Activated naive CD4-positive, alpha-beta T cell treated with anti-CD3 and anti-CD28 coated beads, Interleukin-2, amount 50 U/mL, for 24 hours (primary cell): Measurements from ENCODE around the gene SERF1B.
"Not testable (repeated sequence)": the region's sequence is repeated elsewhere in the genome, so short reads cannot be mapped to it uniquely, and the experiment has no call there.

Experiments used
- H3K27ac Mint-ChIP-seq: one replicate; pipeline ENCODE4 v1.8.0; 2021; ENCODE audit warnings: mild to moderate bottlenecking, mixed read lengths
- H3K27me3 Mint-ChIP-seq: one replicate; pipeline ENCODE4 v1.8.0; 2021; ENCODE audit warnings: mixed read lengths
- H3K36me3 Mint-ChIP-seq: one replicate; pipeline ENCODE4 v1.8.0; 2021; ENCODE audit warnings: mixed read lengths
- H3K4me1 Mint-ChIP-seq: one replicate; pipeline ENCODE4 v1.8.0; 2021; ENCODE audit warnings: mixed read lengths
- H3K4me3 Mint-ChIP-seq: one replicate; pipeline ENCODE4 v1.8.0; 2021; ENCODE audit warnings: mild to moderate bottlenecking, mixed read lengths
- H3K9me3 Mint-ChIP-seq: one replicate; pipeline ENCODE4 v1.8.0; 2021; ENCODE audit warnings: mixed read lengths

Gene SERF1B

DNA sequence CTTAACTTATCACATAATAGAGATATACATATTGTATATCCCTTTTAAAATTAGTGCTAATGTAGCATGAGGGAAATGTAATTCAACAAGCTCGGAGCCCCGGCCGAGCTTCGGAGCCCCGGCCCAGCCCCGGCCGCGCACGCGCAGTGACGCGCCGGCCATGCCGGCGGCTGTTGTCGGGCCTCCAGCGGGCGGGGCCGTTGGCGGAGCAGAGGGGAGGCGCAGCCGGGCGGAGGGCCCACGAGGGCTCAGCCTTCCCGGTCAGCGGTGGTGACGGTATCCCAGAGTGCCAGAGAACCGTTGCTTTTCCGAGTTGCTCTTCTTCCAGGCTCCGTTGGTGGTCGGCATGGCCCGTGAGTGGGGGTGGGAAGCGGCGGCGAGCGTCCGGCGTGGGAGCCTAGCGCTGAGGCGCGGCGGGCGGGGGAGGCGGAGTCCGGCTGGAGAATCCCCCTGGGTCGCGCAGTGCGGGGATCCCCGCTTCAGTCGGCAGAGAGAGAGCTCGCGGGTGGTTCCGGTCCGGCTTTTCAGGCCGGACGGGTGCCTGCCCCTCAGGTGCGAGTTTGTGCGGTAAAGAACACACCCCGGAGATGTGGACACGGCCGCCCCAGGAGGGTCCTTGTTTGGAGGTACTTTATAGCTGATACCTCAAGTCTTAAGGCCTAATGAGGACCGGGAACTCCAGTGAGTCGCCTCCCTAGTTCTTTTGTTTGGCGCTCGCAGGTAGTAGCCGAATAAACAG, at the start of gene SERF1B:
SERF1B (plus strand) TSS at position 146 of the 739 bp plus-strand sequence; CDS start at position 347, 201 bp downstream.
- not testable (repeated sequence) for H3K9me3 Mint-ChIP-seq, H3K4me1 Mint-ChIP-seq, H3K4me3 Mint-ChIP-seq, H3K36me3 Mint-ChIP-seq, H3K27me3 Mint-ChIP-seq, H3K27ac Mint-ChIP-seq

GRCh38 chr5:69991713-69992112, 33.3 kb upstream of the SERF1B start:
- H3K4me1 Mint-ChIP-seq, H3K4me3 Mint-ChIP-seq, H3K9me3 Mint-ChIP-seq, H3K27me3 Mint-ChIP-seq, H3K36me3 Mint-ChIP-seq, H3K27ac Mint-ChIP-seq: not testable (repeated sequence)

GRCh38 chr5:69995535-69995934, 29.5 kb upstream of the SERF1B start:
- H3K4me1 Mint-ChIP-seq, H3K27me3 Mint-ChIP-seq, H3K4me3 Mint-ChIP-seq, H3K36me3 Mint-ChIP-seq, H3K27ac Mint-ChIP-seq, H3K9me3 Mint-ChIP-seq: not testable (repeated sequence)

GRCh38 chr5:70020660-70021059, 4.4 kb upstream of the SERF1B start:
- not testable (repeated sequence) for H3K4me1 Mint-ChIP-seq, H3K4me3 Mint-ChIP-seq, H3K27me3 Mint-ChIP-seq, H3K36me3 Mint-ChIP-seq, H3K27ac Mint-ChIP-seq, H3K9me3 Mint-ChIP-seq

- not testable (repeated sequence) for H3K9me3 Mint-ChIP-seq, H3K27me3 Mint-ChIP-seq, H3K4me1 Mint-ChIP-seq, H3K27ac Mint-ChIP-seq, H3K36me3 Mint-ChIP-seq, H3K4me3 Mint-ChIP-seq
Observed at GRCh38 chr5:70025845-70026145, 744 bp downstream of the SERF1B start.

- not testable (repeated sequence) for H3K27ac Mint-ChIP-seq, H3K4me1 Mint-ChIP-seq, H3K36me3 Mint-ChIP-seq, H3K27me3 Mint-ChIP-seq, H3K4me3 Mint-ChIP-seq, H3K9me3 Mint-ChIP-seq
Observed at GRCh38 chr5:70031204-70031603, 6.2 kb downstream of the SERF1B start.

DNA sequence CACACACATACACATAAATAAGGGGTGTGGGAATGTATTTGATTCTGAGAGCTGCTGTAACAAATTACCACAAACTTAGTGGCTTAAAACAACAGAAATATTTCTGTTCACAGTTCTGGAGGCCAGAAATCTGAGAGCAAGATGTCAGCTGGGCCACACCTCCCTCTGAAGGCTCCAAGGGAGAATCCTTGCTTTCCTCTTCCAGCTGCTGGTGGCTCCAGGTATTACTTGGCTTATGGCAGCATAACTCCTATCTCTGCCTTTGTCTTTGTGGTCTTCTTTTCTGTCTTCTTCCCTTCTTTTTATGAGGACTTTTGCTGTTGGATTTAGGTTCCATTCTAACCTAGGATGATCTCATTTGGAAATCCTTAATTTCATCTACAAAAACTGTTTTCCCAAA, 16.4 kb downstream of the SERF1B start:
- not testable (repeated sequence) for H3K27ac Mint-ChIP-seq, H3K4me3 Mint-ChIP-seq, H3K9me3 Mint-ChIP-seq, H3K4me1 Mint-ChIP-seq, H3K27me3 Mint-ChIP-seq, H3K36me3 Mint-ChIP-seq

GRCh38 chr5:70049790-70050142, 24.7 kb downstream of the SERF1B start:
- not testable (repeated sequence) for H3K4me1 Mint-ChIP-seq

DNA sequence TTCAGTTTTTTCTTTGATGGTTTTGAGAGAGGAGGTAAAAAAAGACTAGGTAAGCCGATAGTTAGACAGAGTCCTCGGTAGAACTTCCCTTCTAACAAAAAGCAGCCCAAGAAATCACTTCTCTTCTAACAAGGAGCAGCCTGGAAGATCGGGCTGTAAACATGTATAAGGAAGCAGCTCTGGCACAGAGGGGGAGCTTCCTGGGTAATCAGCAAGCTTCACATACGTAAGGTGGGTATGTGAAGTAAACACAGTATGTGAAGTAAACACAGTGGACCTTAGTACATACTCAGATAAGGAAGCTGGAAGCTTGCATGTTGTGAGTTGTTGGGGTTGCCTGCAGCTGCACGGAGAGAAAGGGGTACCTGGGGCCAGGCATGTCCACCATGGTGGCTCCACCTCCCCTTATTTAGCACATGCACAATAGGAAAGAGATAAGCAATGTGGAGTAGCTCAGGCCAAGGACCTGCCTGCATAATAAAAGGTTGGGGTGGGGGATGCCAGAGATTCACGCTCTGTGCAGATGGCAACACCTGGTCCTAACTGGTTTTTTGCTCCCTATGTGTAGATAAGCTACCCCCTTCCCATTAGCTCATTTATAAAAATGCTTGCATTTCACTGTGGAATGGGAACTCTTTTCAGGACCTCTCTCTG, 31.4 kb downstream of the SERF1B start:
- not testable (repeated sequence) for H3K9me3 Mint-ChIP-seq, H3K4me1 Mint-ChIP-seq, H3K4me3 Mint-ChIP-seq, H3K27ac Mint-ChIP-seq, H3K27me3 Mint-ChIP-seq, H3K36me3 Mint-ChIP-seq

More at GRCh38 chr5:70049790-70050142, 24.7 kb downstream of the SERF1B start:
- H3K27ac Mint-ChIP-seq, H3K9me3 Mint-ChIP-seq, H3K4me3 Mint-ChIP-seq, H3K27me3 Mint-ChIP-seq, H3K36me3 Mint-ChIP-seq: not testable (repeated sequence)

GRCh38 chr5:70057140-70057539, 32.1 kb downstream of the SERF1B start:
- not testable (repeated sequence) for H3K4me1 Mint-ChIP-seq, H3K4me3 Mint-ChIP-seq, H3K36me3 Mint-ChIP-seq, H3K9me3 Mint-ChIP-seq, H3K27ac Mint-ChIP-seq, H3K27me3 Mint-ChIP-seq

GRCh38 chr5:70077632-70078031, 52.6 kb downstream of the SERF1B start:
- H3K4me1 Mint-ChIP-seq, H3K27ac Mint-ChIP-seq, H3K27me3 Mint-ChIP-seq, H3K36me3 Mint-ChIP-seq, H3K4me3 Mint-ChIP-seq, H3K9me3 Mint-ChIP-seq: not testable (repeated sequence)

- not testable (repeated sequence) for H3K9me3 Mint-ChIP-seq, H3K4me3 Mint-ChIP-seq, H3K27me3 Mint-ChIP-seq
Observed at GRCh38 chr5:70088907-70089464, 63.9 kb downstream of the SERF1B start.

GRCh38 chr5:70091776-70092175, 66.7 kb downstream of the SERF1B start:
- not testable (repeated sequence) for H3K27me3 Mint-ChIP-seq, H3K4me3 Mint-ChIP-seq, H3K27ac Mint-ChIP-seq, H3K9me3 Mint-ChIP-seq, H3K4me1 Mint-ChIP-seq, H3K36me3 Mint-ChIP-seq

More at GRCh38 chr5:70088907-70089464, 63.9 kb downstream of the SERF1B start:
- not testable (repeated sequence) for H3K4me1 Mint-ChIP-seq, H3K36me3 Mint-ChIP-seq, H3K27ac Mint-ChIP-seq
